Naive thymus-derived CD8-positive, alpha-beta T cell (primary cell): ENCODE data around the gene TTC24. TPM values are rescaled to one million over a fixed set of nuclear protein-coding genes. Genes with fewer than 3 reads are reported as not detected.
"Not testable (repeated sequence)": the region's sequence is repeated elsewhere in the genome, so short reads cannot be mapped to it uniquely, and the experiment has no call there.

Experiments
- ATAC-seq, 2 donors: fragments of 150-1000 bp; cut with Tn5 transposase in 1 of 2; sonication (Bioruptor Pico), chemical (Tn5 transposase) in 1 of 2; 1 replicate in 1 of 2; 2 replicates in 1 of 2; pipeline ENCODE4 v1.10.0; 2021; ENCODE audit warnings: mild to moderate bottlenecking in 2 of 2, moderate library complexity in 2 of 2
- POLR2A ChIA-PET: fragments of 350-600 bp; sonication (Branson Sonifier 250); formaldehyde crosslinking; loops from one replicate; lab custom pipeline; 2021; ENCODE audit warnings: antibody characterized with exemption; lab: Charles Lee
- DNase-seq, 10 donors: peaks; one replicate each; pipeline versions ENCODE4 v3.0.0 to v3.0.0-alpha.2; 2020 to 2022
- H3K27ac Mint-ChIP-seq, 10 donors: one replicate each; pipeline ENCODE4 v1.8.0; 2020 to 2022; ENCODE audit warnings: mild to moderate bottlenecking in 10 of 10, mixed read lengths in 10 of 10, moderate library complexity in 4 of 10, inconsistent platforms in 1 of 10
- H3K27me3 Mint-ChIP-seq, 5 donors: one replicate each; pipeline ENCODE4 v1.8.0; 2021 to 2022; ENCODE audit warnings: mixed read lengths in 5 of 5
- H3K36me3 Mint-ChIP-seq, 3 donors: one replicate each; pipeline ENCODE4 v1.8.0; 2020 to 2022; ENCODE audit warnings: mixed read lengths in 3 of 3, mild to moderate bottlenecking in 2 of 3, inconsistent platforms in 1 of 3
- H3K4me1 Mint-ChIP-seq, 4 donors: one replicate each; pipeline ENCODE4 v1.8.0; 2021 to 2022; ENCODE audit warnings: mixed read lengths in 4 of 4
- H3K4me3 Mint-ChIP-seq, 10 donors: one replicate each; pipeline ENCODE4 v1.8.0; 2020 to 2022; ENCODE audit warnings: mild to moderate bottlenecking in 10 of 10, mixed read lengths in 10 of 10, moderate library complexity in 6 of 10, inconsistent platforms in 1 of 10
- H3K9me3 Mint-ChIP-seq, 9 donors: one replicate each; pipeline ENCODE4 v1.8.0; 2020 to 2022; ENCODE audit warnings: mixed read lengths in 9 of 9, mild to moderate bottlenecking in 3 of 9, inconsistent platforms in 1 of 9, moderate library complexity in 1 of 9
- polyA plus RNA-seq, 3 donors: library from polyadenylated mRNA; unstranded; fragments of 300-500 nt; fragmentation: Illumina TruSeq; gene quantifications; one replicate each; pipeline ENCODE4 v1.2.3, GENCODE V29; 2021
- total RNA-seq, 8 experiments: library from RNA in 2 of 8; stranded (reverse) in 2 of 8; gene quantifications; one replicate each; pipeline ENCODE4 v1.2.3 and lab custom pipeline; 2021 to 2026

Gene TTC24
- total and polyA plus RNA-seq, 5 experiments from 2014 or later, result 3.8 to 44.3 (median 6.7) TPM

DNA sequence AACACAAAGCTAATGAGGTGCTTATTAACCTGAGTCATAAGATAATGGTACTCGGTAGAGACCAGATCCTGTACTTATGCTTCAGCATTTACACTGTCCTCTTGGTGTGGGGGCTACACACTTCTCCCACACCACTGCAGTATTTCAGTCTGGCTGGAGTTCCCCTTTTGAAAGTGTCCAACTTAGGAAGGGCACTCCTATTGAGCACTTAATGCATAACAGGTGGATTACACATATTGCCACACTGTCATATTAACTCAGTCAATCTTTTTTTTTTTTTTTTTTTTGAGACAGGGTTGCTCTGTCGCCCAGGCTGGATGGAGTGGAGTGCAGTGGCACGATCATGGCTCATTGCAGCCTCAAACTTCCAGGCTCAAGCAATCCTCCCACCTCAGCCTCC lies 20.3 kb downstream of the TTC24 start:
- H3K4me3 Mint-ChIP-seq, result peak overlapping the region in 8 of 10 donors; percentile 82 to 100 (median 98)
- ATAC-seq (peak; percentile 30 to 75), DNase-seq (peak in 1 of 10 donors; percentile 29)
- POLR2A ChIA-PET, result interaction anchor here (0.8 to 3.4 kb wide), 8 partner anchors 8 to 316 kb away, joined by 3 to 28 read pairs (median 4); partner anchors contain the start of genes MEF2D, NAXE and TMEM79
- H3K9me3 Mint-ChIP-seq, result no peaks in the 10 kb centered on the region
- peak overlapping the region in 9 of 10 donors; percentile 8 to 100 (median 91) for H3K27ac Mint-ChIP-seq
- peaks cover 2 to 42% (median 7%) of the 10 kb centered on the region in 3 donors for H3K36me3 Mint-ChIP-seq
- no peaks in the 10 kb centered on the region for H3K27me3 Mint-ChIP-seq
- peaks cover 25 to 45% (median 40%) of the 10 kb centered on the region in 4 donors for H3K4me1 Mint-ChIP-seq

DNA sequence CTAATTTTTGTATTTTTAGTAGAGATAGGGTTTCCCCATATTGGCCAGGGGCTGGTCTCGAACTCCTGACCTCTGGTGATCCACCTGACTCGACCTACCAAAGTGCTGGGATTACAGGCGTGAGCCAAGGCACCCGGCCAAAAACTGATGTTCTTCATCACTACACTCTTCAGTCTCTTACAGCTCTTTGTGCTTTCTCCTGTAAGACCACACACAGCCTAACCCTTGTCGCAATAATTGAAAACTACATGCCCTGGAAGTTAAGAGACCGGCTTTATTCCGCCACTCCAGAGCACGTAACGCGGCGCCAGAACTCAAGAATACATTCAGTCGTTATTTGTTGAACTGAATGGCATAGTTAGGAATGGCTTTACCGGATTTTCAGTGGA lies 21.2 kb downstream of the TTC24 start:
- peak; percentile 6 to 20 for ATAC-seq
- DNase-seq, result no peak
- H3K4me3 Mint-ChIP-seq, result peak overlapping the region; percentile 82 to 100 (median 100)
- no peaks in the 10 kb centered on the region for H3K9me3 Mint-ChIP-seq
- POLR2A ChIA-PET, result interaction anchor here (0.6 to 3.4 kb wide), 8 partner anchors 8 to 144 kb away, joined by 3 to 28 read pairs (median 6); partner anchors contain the start of gene NAXE
- H3K4me1 Mint-ChIP-seq, result peaks cover 18 to 41% (median 36%) of the 10 kb centered on the region in 4 donors
- H3K27me3 Mint-ChIP-seq, result no peaks in the 10 kb centered on the region
- H3K36me3 Mint-ChIP-seq, result peaks cover 0 to 33% (median 7%) of the 10 kb centered on the region in 3 donors
- H3K27ac Mint-ChIP-seq, result peak overlapping the region; percentile 91 to 100 (median 96)

DNA sequence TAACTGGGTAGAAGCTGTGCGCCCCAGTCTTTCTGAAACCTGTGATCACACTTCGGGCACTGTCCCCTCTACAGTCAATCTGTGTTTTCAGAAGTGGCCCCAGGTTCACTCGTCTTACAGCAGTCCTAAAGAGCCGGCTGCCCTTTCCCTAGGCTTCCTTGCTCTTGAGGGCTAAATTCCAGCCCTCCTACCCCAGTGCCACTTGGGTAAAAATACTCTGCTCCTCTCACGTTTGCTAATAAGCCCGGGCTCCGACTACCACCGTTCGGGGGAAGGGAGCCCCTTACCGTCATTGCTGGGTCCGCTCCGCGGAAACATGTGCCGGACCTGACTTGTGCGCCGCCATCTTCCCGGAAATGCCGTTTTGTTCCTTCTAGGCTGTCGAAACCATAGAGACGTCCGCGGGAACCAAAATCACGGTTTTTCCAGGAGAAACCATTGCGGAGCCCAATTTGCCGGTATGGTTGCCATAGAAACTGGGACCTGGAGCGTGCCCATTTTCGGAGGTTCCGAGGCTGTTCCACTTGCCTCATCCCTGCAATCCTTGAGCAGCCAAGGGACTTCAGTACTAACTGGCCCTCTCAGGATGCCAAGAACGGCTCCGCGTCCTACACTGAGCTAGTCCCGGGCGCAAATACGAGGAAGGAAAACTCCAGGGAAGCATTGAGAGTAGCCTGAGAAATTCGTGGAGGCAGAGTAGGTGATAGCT lies 21.8 kb downstream of the TTC24 start, which contains the start of gene GPATCH4:
GPATCH4 (minus strand) TSS at position 358 of the 709 bp plus-strand sequence.
- H3K4me3 Mint-ChIP-seq, result peak within 1 kb of the TSS; percentile 82 to 100 (median 100)
- peaks cover 0 to 28% (median 7%) of the 10 kb centered on the region in 3 donors for H3K36me3 Mint-ChIP-seq
- H3K4me1 Mint-ChIP-seq, result peaks cover 18 to 41% (median 36%) of the 10 kb centered on the region in 4 donors
- ATAC-seq (peak; percentile 84 to 92), DNase-seq (peak; percentile 50 to 84 (median 72))
- H3K27ac Mint-ChIP-seq, result peak within 1 kb of the TSS; percentile 91 to 100 (median 96)
- no peaks in the 10 kb centered on the region for H3K27me3 Mint-ChIP-seq
- H3K9me3 Mint-ChIP-seq, result no peaks in the 10 kb centered on the region
- POLR2A ChIA-PET, result interaction anchor here (0.6 to 3.4 kb wide), 10 partner anchors 9 to 243 kb away, joined by 3 to 28 read pairs (median 6); partner anchors contain the start of genes MEF2D and NAXE

DNA sequence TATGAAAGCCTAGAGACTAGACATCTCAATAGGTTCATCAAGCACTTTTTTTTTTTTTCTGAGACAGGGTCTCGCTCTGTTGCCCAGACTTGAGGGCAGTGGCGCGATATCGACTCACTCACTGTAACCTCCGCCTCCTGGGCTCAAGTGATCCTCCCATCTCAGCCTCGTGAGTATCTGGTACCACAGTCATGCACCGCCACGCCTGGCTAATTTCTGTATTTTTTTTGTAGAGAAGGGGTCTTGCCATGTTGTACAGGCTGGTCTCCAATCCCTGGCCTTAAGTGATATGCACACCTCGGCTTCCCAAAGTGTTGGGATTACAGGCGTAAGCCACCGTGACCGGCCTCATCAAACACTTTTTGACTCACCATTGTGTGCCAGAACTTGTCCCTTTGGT lies 22.4 kb downstream of the TTC24 start:
- DNase-seq (no peak), ATAC-seq (peak in 1 of 2 donors; percentile 13)
- Mint-ChIP-seq H3K9me3 (no peaks in the 10 kb centered on the region), H3K4me3 (peak overlapping the region; percentile 82 to 100 (median 100)), H3K27ac (peak overlapping the region; percentile 91 to 100 (median 96)), H3K36me3 (peaks cover 0 to 23% (median 4%) of the 10 kb centered on the region in 3 donors), H3K4me1 (peaks cover 16 to 41% (median 36%) of the 10 kb centered on the region in 4 donors), H3K27me3 (no peaks in the 10 kb centered on the region)
- POLR2A ChIA-PET, result interaction anchor here (0.7 to 3.4 kb wide), 8 partner anchors 10 to 243 kb away, joined by 3 to 28 read pairs (median 6); partner anchors contain the start of genes MEF2D and NAXE

DNA sequence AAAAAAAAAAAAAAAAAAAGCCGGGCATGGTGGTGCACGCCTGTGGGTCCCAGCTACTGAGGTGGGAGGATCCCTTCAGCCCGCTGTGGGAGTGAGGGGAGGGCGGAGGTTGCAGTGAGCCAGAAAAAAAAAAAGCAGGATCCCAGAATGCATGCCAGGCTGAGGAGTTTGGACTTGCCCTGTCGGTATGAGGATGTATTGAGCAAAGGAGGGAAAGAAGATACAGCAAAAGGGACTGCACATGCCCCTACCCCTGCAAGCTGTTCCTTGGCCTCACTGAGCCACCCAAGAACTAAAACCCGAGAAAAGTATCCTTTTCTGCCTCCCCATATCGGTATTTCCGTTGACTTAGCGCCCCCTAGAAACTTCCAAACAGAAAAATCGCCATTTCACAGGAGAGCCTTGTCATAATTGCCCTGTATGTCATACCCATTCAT lies 23.1 kb downstream of the TTC24 start:
- Mint-ChIP-seq H3K36me3 (peaks cover 0 to 16% (median 0%) of the 10 kb centered on the region in 3 donors), H3K27ac (peak overlapping the region in 8 of 10 donors; percentile 40 to 91 (median 84)), H3K27me3 (no peaks in the 10 kb centered on the region), H3K4me3 (peak overlapping the region; percentile 8 to 84 (median 64)), H3K4me1 (peaks cover 13 to 42% (median 38%) of the 10 kb centered on the region in 4 donors), H3K9me3 (no peaks in the 10 kb centered on the region)
- ATAC-seq (no peak), DNase-seq (peak in 1 of 10 donors; percentile 35)
- POLR2A ChIA-PET, result interaction anchor here (1.0 to 3.4 kb wide), 4 partner anchors 11 to 102 kb away, joined by 3 to 28 read pairs (median 6); partner anchors contain the start of genes MEF2D and NAXE

DNA sequence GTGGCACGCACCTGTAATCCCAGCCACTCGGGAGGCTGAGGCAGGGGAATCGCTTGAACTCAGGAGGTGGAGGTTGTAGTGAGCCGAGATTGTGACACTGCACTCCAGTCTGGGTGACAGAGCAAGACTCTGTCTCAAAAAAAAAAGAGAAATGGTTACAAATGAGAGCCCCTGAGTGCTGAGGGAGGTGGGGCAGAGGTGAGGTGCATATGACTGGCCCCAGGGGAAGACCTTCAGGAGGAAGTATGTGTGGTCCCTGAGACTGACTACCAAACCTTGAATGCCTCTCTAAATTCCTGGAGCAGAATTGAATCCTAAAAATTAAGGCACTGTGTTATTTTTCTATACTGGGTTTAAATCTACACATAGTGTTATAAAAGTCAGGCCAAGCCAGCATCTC lies 27.8 kb downstream of the TTC24 start:
- H3K4me1 Mint-ChIP-seq, result peaks cover 7 to 21% (median 19%) of the 10 kb centered on the region in 4 donors
- DNase-seq, H3K9me3 Mint-ChIP-seq, POLR2A ChIA-PET, H3K27me3 Mint-ChIP-seq, H3K4me3 Mint-ChIP-seq, H3K36me3 Mint-ChIP-seq, H3K27ac Mint-ChIP-seq, ATAC-seq: not testable (repeated sequence)

DNA sequence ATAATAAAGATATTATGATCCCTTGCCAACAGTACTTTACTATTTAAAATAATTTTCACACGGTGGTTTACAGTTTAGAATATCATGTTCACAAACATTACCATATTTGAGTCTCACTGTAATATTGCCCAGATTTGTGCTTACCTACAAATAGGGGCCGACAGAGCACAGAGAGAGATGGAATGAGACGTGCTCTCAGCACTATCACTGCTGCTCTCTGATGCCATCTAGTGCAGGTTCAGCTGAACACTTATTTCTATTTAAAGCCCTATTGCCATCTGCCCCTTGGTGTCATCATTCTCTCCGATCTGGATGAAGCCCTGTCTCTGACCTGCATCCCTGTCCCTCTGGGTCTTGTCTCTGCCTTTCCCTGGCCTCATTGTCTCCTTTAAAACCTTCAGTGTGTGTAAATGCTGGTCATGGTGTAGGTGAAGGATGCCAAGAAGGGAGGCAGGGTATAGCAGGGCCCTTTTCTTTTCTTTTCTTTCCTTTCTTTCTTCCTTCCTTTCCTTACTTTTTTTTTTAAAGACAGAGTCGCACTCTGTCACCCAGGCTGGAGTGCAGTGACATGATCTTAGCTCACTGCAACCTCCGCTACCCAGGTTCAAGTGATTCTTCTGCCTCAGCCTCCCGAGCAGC lies 28.6 kb downstream of the TTC24 start:
- peaks cover 5 to 13% (median 8%) of the 10 kb centered on the region in 5 donors for H3K27me3 Mint-ChIP-seq
- H3K36me3 Mint-ChIP-seq, result no peaks in the 10 kb centered on the region
- ATAC-seq (peak; percentile 96 to 97), DNase-seq (peak in 9 of 10 donors; percentile 48 to 83 (median 68))
- no peak overlapping the region for H3K4me3 Mint-ChIP-seq
- POLR2A ChIA-PET, result interaction anchor here (1.0 to 1.8 kb wide), 13 partner anchors 8 to 222 kb away, joined by 3 to 9 read pairs (median 4); partner anchors contain the start of genes MEF2D, NAXE and TTC24
- peak overlapping the region in 3 of 10 donors; percentile 39 to 64 (median 39) for H3K27ac Mint-ChIP-seq
- H3K9me3 Mint-ChIP-seq, result no peaks in the 10 kb centered on the region
- H3K4me1 Mint-ChIP-seq, result peaks cover 4 to 15% (median 13%) of the 10 kb centered on the region in 4 donors

DNA sequence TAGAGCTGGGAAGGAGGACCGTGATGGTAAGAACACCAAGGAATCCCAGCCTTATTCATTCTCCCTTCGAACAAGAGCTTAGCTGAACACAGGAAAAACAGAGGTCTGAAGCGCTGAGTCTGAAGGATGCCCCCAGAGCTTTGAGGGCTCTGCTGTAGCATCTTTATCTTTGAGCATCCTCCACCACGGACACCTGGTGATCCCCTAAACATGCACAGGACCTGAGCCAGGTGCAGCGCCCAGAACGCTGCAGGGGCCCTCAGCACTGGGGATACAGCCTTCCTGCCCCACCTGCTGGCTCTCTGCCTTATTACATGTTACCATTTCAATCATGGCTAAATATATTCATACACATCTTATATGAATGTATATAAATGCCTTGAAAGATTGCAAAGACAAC lies 29.5 kb downstream of the TTC24 start:
- H3K4me1 Mint-ChIP-seq, result peaks cover 4 to 15% (median 13%) of the 10 kb centered on the region in 4 donors
- no peaks in the 10 kb centered on the region for H3K36me3 Mint-ChIP-seq
- DNase-seq (peak; percentile 33 to 78 (median 61)), ATAC-seq (peak; percentile 80 to 83)
- H3K27me3 Mint-ChIP-seq, result peaks cover 5 to 14% (median 11%) of the 10 kb centered on the region in 5 donors
- H3K9me3 Mint-ChIP-seq, result no peaks in the 10 kb centered on the region
- H3K4me3 Mint-ChIP-seq, result no peak overlapping the region
- POLR2A ChIA-PET, result interaction anchor here (1.0 to 1.8 kb wide), 9 partner anchors 9 to 223 kb away, joined by 3 to 9 read pairs (median 5); partner anchors contain the start of genes MEF2D and TTC24
- H3K27ac Mint-ChIP-seq, result no peak overlapping the region

DNA sequence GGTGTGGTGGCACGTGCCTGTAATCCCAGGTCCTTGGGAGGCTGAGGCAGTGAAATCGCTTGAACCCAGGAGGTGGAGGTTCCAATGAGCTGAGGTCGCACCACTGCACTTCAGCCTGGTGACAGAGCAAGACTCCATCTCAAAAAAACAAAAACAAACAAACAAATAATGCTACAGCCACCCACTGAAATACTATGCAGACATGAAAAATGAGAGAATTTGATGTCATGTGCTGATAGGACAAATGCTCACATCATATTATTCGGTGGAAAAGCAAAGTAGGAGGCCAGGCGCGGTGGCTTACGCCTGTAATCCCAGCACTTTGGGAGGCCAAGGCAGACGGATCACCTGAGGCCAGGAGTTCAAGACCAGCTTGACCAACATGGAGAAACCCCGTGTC lies 30.5 kb downstream of the TTC24 start:
- Mint-ChIP-seq H3K27me3 (peaks cover 5 to 17% (median 11%) of the 10 kb centered on the region in 5 donors), H3K4me1 (peaks cover 4 to 15% (median 13%) of the 10 kb centered on the region in 4 donors)
- not testable (repeated sequence) for H3K36me3 Mint-ChIP-seq, H3K9me3 Mint-ChIP-seq, ATAC-seq, H3K4me3 Mint-ChIP-seq, DNase-seq, H3K27ac Mint-ChIP-seq
- POLR2A ChIA-PET, result interaction anchor here (0.6 to 1.1 kb wide), 2 partner anchors 22 to 873 kb away, joined by 3 to 4 read pairs; no protein-coding TSS in a partner anchor

DNA sequence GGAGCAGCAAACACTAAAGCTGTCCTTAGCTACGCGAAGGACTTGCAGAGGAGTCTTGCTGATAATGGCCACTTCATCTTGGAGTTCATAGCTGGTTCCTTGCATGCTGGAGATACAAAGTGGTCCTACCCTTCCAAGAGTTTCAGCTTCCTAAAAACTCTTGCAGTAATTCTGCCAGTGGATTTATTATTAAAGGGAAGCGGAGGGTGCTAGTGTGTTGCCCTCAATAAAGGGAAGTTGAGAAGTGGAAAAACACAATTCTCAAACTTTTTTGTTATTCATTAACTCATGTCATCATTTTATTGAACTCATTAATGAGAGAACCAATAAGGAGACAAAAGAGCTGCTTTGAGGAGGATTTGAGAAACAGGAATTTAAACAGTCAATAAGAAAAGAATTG lies 33.1 kb downstream of the TTC24 start:
- Mint-ChIP-seq H3K4me3 (no peak overlapping the region), H3K9me3 (no peaks in the 10 kb centered on the region), H3K27me3 (peaks cover 11 to 38% (median 21%) of the 10 kb centered on the region in 5 donors), H3K27ac (peak overlapping the region in 1 of 10 donors; percentile 40), H3K36me3 (no peaks in the 10 kb centered on the region), H3K4me1 (peaks cover 6 to 15% (median 10%) of the 10 kb centered on the region in 4 donors)
- DNase-seq (no peak), ATAC-seq (no peak)
- POLR2A ChIA-PET, result no interaction called here

DNA sequence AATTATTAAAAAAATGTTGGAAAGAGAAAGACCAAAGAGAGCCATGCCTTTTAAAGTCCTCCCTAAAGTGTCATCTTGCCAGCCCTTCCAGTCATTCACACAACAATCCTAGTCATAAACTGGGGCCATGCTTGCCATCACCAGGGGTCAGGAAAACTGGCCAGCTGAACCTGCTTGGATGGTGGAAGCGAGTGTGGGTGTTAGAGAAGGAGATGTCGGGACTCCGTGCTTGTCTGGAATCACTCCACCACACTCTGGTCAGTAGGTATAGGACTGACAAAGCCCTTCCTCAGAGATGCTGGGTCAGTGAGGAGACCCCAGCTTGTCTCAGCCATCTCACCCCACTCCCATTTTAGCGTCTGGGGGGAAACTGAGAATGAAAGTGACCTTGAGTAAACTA lies 36.4 kb downstream of the TTC24 start:
- H3K4me3 Mint-ChIP-seq, result no peak overlapping the region
- no peak for ATAC-seq
- POLR2A ChIA-PET, result no interaction called here
- H3K4me1 Mint-ChIP-seq, result peaks cover 0 to 2% (median 0%) of the 10 kb centered on the region in 4 donors
- H3K9me3 Mint-ChIP-seq, result no peaks in the 10 kb centered on the region
- H3K27ac Mint-ChIP-seq, result no peak overlapping the region
- peaks cover 21 to 60% (median 46%) of the 10 kb centered on the region in 5 donors for H3K27me3 Mint-ChIP-seq
- H3K36me3 Mint-ChIP-seq, result no peaks in the 10 kb centered on the region
- no peak for DNase-seq

DNA sequence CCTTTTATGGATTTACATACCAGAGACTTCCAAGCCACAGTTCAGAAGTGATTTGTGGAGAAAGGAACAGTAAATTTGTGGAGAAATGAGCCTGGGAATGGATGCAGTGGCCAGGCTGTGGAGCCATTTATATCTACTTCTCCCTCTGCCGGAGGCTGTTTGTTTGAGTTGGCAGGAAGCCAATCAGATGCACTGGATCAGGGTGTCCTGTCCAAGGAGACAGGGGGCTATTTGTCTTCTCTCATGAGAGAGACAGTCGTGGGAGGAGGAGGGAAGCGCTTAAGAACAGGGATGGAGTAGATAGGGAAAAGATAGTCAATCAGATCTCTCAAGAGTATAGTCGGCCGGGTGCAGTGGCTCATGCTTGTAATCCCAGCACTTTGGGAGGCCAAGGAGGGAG lies 36.9 kb downstream of the TTC24 start:
- Mint-ChIP-seq H3K4me3 (no peak overlapping the region), H3K27ac (peak overlapping the region in 1 of 10 donors; percentile 74), H3K36me3 (no peaks in the 10 kb centered on the region), H3K4me1 (peaks cover 0 to 2% (median 0%) of the 10 kb centered on the region in 4 donors), H3K9me3 (no peaks in the 10 kb centered on the region), H3K27me3 (peaks cover 21 to 65% (median 51%) of the 10 kb centered on the region in 5 donors)
- POLR2A ChIA-PET, result no interaction called here
- DNase-seq, result no peak
- ATAC-seq, result no peak
